Ecto neural progenitor cell (in vitro differentiated cells): ENCODE measurements around the gene FANCC.
A peak's percentile ranks its signal among the peaks of the same experiment; 100 is the strongest.
"Not testable (repeated sequence)": the region's sequence is repeated elsewhere in the genome, so short reads cannot be mapped to it uniquely, and the experiment has no call there.

Experiments
- DNase-seq: peaks from one replicate; pipeline ENCODE4 v3.0.0-alpha.2; 2018; ENCODE audit warnings: low spot score

Gene FANCC

DNA sequence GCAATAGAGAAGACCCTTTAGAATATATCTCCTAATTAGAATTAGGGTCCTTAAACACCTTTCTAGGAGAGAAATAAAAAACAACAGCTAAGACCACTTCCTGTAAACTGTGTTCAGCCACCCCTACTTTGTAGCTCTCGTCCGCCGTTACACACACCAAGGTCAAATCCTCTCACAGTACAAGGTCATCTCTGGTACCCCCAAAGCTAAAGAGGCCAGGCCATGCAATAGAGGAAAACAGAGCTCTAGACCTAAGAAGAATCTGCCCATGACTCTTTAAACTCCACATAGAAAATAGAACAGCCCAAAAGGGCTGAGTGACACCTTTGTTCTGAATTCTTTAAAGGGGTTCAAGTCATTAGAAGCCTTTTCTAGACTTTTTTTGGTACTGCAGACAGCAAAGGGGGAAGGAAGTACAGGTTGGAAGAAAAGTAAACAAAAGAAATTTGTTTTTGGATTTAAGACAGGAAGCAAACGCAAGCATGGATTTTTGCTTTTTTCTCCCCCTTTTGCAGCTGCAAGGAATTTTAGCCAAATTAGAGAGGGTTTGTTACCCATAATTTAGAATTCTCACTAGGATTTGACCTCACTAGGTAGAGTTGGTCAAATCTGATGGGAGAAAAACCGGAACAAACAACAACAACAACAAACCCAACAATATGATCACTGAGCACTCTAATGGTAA lies 13.4 kb upstream of the FANCC start:
- DNase-seq: no peak

DNA sequence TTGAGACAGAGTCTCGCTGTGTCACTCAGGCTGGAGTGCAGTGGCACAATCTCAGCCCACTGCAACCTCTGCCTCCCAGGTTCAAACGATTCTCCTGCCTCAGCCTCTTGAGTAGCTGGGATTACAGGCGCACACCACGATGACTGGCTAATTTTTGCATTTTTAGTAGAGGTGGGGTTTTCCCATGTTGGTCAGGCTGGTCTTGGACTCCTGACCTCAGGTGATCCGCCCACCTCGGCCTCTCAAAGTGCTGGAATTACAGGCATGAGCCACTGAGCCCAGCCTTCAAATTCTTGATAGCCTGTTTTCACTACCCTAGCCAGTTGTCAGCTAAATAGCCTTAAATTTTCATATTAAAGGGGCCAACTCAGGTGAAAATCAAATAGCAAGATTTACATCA lies 11.6 kb upstream of the FANCC start:
- DNase-seq: not testable (repeated sequence)

DNA sequence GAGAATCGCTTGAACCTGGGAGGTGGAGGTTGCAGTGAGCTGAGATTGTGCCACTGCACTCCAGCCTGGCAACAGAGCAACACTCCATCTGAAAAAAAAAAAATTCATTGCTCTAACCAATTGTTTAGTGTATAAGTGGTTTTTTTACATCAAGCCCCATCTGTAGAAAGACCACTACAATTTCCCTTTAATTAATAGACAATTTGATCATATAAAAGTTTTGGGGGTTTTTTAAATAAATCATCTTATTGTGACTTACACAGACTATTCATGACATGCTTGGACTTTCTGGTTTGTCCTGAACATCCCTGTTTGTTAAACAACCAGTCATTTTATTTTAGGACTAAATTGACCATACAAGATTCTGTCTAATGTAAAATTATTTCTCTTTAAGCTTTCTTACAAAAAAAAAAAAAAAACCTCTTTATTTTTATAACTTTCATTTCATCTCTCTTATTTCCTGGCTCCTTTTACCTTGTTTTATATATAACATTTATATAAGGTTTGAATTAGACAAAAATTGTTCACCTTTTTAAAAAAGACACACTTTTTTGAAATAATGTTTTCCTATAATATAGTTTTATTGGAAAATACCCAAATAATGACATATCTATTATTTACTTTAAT lies 9.8 kb upstream of the FANCC start:
- DNase-seq: no peak

DNA sequence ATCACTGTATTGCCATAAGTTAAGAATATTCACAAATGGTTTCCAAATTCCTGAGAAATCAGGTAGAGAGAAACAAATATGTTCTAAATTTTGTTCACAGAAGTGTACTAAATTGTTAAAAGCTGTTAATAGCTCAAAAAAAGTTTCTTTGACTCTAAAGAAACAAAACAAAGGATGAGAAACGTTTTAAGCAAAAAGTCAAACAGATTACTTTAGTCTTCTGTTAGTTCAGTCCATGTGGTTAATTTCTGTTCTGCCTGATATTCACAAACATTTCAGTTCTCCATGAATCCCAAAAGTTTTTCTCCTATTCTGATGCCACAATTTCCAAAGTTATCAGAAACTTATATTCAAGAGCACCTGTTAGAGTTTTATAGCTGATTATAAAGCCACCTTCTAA lies 7.7 kb upstream of the FANCC start:
- no peak for DNase-seq

DNA sequence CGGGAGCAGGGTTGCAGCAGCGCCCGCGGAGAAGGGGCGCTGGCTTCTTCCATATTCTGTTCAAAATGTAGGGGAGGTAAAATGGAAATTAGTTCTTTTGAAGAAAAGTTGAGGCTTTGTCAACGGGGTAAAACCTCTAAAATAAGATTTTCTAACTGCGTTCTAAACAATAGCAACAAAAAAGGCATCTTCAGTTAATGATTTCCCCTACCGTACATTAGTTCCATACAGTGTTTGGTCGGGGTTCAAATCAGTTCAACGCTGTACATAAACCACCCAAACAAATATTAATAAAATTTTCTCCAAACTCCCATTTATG lies 343 bp upstream of the FANCC start:
- no peak for DNase-seq

DNA sequence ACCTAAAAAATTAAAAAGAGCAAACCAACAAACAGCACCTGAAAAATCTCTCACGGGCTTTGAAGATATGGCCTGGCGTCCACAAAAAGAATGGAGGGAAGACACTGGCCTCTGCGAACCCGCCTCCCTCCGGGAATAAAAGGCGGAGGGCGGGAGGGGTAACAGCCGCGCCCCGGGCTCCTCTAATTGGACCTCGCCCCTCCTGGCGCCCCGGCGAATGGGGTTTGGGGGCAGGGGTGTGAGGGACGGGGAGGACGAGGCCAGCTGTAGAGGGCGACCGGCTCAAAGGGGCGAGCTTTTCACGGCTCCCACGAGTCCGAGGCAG lies 753 bp downstream of the FANCC start:
- peak; percentile 92 for DNase-seq

DNA sequence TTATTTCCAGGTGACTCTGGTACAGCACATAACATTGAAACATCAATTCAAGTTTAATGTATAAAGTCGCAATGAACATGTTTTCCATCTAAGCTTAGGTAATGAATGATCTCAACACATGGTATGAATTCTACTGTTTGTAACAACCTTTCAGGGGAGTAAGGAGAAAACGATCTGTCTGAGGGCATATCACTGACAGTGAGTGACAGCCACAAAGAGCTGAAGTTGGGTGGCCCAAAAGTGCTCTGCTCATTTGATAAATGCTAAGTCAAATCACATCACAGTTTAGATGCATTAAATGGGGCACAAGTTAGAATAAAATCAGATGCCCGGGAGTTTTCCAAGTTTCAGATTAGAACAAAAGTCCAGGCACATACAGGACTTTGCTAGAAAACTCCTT lies 1.2 kb downstream of the FANCC start:
- DNase-seq: no peak

DNA sequence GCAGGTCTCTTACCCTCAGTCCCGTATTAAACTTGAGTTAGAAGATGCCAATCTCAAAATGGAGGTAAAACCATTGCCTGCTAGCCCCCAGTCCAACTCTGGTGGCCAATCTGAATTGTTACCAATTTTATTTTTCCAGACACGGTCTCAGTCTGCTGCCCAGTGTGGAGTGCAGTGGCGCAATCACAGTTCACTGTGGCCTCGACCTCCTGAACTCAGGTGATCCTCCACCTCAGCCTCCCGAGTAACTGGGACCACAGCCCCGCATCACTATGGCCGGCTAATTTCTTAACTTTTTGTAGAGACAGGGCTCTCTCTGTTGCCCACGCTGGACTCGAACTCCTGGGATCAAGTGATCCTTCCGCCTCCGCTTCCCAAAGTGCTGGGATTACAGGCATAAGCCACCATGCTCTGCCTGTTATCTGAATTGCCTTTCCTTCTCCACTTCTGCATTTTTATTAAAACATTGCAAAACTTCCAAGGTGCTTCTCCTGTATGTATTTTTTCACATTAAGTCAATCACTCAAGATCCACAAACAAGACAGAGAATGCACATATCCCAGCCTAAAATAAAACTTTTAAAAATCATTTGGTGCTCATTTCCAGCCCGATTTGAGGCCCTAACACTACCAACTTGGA lies 2.3 kb downstream of the FANCC start:
- DNase-seq: no peak

DNA sequence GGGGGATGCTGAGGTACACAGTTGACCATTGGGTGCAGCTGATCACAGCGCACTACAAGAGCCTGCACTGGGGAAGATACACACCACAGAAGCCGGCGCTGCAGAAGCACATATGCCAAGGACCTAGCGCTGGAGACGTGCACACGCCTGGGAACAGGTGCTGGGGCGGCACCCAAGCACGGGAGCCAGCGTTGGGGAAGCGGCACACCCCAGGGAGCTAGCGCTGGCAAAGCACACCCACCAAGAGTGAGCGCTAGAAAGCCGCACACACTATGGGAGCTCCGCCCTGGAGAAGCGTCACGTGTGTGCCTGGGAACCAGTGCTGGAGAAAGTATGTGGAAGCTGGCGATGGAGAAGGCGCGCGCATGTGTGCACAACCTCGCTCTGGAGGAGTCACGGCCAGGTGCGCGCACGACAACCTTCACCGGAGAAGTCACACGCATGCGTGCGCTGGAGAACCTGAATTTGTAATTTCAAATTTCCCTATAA lies 4.5 kb downstream of the FANCC start:
- peak; percentile 71 for DNase-seq

DNA sequence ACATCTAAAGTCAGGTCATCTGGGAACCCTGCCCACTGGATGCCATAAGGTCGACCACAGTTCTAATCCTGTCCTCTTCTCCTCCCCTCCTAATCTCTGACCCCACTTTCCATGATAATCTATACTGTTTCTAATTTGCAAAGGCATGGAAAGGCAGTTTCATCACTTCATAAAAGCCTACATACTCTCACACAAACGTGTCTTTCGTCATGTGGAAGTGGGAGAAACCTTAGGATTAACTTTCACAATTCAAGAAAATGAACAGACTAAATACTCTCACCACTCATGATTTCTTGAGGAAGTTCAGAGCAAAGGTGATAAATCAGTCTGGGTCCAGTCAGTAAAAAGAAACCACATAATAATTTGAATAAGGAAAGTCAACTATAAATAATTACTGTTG lies 5.5 kb downstream of the FANCC start:
- no peak for DNase-seq

DNA sequence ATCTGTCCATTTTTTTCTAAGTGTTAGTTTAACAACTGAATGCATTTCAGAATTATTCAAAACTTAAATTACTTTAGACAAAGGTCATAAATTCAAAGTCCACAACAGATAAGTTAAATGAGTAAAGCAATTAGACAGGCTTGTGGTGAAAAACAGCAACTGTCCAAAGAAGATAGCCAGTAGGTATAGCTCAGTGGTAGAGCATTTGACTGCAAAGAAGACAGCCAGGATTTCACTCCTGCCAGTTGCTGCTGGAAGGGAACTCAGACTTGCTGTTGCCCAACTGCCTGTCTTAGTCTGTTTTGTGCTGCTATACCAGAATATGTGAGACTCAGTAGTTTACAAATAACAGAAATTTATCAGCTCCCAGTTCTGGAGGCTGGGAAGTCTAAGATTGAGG lies 10.0 kb downstream of the FANCC start:
- no peak for DNase-seq

DNA sequence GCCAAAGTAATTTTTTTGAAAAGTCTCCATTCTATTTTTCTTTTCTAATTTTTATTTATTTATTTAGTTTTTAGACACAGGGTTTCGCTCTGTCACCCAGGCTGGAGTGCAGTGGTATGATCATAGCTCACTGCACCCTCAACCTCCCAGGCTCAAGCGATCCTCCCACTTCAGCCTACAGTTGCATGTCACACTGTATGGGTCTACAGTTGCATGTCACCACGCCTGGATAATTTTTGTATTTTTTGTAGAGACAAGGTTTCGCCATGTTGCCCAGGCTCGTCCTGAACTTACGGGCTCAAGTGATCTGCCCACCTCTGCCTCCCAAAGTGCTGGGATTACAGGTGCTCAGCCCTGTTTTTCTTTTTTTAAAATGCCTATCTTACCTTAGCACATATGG lies 10.7 kb downstream of the FANCC start:
- no peak for DNase-seq

DNA sequence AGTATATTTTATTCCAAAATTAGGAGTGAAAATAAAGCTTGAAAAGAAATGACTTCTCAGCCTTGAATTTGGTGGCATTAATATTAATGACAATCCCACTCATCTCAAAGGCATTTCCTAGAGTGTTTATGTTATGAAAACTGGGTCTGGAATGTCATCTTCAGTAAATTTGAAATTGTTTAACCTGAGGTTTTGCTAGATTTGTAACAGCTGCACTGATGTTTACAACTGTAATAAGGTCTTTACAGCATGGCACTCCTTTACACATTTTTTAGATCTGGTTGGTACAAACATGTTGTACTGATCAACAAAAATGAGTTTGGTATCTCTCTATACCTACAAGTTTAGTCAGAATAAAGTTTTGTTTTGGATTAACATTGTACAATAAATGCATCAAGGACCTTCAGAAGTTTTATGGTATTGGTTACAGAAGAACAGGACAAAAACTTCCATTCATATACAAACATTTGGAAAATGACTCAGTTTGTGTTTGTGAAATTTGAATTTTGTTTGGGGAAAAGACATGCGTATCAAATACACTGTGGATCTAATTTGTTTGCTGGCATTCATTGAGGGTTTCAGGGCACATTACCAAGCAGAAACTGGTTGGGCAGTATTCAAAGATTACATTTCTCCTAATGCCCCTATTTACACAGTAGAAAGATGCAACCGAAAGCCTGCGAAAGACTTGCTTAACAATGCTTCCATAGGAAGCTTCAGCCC lies 11.6 kb downstream of the FANCC start:
- DNase-seq: no peak

DNA sequence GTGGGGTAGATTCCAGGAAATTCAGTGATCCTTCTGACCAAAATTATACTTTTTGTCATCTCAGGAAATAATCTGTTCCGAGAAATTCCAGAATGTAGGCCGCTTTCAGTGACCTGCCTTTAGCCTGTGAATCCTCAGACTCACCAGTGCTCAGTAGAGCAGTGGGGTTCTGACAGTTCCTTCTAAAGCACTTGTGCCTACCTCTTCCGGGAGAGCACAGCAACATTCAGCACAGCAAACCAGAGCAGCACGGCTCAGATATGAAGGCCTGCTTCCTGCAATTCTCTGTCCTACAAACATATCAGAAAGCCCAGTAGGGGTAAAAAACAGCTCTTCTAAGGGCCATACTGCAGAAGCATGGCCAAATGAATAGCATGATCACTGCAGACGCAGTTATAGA lies 15.0 kb downstream of the FANCC start:
- DNase-seq: no peak

DNA sequence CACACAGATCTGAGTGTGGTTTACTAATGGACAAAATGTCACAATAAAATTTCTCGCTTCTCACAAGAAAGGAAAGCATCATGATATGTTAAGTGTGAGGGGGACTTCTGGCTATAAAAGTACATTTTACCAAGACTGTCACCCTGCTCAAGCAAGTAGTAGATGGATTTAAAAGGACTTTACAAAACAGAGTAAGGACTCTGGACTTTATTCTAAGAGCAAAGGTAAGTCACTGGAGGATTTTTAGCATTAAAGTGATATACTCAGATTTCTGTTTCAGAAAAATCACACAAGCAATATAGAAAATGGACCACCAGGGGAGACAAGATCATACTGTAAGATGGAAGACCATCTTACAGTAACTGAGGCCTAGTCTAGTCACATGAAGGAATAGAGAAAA lies 19.7 kb downstream of the FANCC start:
- no peak for DNase-seq

DNA sequence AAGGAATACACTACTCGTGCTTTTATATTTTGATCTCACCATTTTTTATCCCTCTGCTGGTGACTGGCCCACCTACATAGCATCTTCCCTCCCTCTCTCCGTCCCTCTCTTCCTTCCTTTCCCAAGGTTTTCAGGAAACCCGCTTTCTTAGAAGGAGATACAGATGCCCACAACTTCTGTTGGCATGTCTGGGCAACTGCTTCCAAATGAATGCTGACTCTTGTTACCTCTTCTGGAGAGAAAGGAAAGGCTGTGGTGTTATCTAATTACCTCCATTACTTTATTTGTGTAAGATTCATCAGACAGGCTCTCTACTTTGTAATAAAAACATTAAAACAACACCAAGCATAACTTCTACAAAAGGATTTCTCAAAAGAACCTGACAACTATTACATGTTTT lies 20.2 kb downstream of the FANCC start:
- no peak for DNase-seq

DNA sequence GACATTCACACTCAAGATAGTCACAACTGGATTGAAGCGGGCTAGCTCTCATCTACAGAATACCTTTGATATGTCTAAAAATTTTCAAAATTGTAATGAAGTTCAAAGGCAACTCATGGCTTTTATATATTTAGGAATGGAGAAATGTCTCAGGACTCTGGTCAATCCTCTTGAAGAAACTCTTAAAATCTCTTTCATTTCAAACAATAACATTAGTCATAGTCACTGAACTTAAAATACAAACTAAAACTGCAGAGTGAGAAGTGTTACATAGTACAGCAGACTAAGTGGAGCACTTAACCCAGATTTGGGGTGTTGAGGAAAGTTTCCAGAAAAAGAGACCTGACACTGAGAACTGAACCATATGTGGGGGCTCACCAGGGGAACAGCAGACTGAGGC lies 20.7 kb downstream of the FANCC start:
- no peak for DNase-seq

DNA sequence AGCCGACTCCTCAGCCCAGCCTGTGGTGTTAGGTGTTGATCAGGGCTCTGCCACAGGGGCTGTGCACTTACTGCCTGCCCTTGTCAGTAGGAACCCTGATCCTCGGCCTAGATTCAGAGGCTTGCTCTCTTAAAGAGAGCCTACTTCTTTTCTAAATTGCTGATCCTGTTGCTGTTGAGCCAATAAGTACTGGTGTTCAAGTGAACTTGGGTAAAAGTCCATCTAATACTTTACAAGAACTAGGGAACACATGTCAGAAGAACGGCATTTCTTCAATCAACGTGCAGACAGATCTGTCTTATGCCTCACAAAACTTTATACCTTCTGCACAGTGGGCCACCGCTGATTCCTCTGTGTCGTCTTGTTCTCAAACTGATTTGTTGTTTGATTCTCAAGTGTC lies 24.2 kb downstream of the FANCC start:
- not testable (repeated sequence) for DNase-seq

DNA sequence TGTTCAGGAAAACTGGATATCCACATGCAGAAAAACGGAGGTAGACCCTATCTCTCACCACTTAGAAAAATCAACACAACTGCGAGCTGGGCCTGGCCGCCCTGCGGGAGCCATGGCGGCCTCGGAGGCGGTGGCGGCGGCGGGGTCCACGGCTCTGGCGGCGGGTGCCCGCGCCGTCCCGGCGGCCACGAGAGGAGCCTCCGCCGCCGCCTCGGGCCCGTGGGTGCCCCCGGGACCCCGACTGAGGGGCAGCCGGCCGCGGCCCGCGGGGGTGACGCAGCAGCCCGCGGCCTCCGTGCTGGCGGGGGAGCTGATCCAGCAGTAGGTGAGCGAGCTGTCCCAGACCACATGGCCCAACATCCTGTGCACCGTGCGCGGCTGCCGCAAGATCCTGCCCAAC lies 25.3 kb downstream of the FANCC start:
- DNase-seq: no peak

DNA sequence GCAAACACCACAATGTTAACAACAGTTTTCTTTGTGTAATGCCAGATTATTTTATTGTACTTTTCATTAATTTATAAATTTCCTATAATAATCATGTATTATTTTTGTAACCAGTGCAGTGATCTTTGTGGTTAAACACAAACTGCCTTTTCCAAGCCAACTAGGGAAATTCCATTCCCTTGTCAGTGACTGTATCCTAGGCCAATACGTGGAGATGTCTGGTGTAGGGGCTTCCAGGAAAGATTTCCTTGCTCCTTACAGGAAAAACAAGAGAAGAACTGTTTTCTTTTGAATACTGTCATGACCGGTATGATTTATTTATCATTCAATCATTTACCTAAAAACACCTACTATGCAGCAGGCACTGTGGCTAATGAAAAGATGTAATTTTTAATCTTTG lies 31.4 kb downstream of the FANCC start:
- DNase-seq: no peak

DNA sequence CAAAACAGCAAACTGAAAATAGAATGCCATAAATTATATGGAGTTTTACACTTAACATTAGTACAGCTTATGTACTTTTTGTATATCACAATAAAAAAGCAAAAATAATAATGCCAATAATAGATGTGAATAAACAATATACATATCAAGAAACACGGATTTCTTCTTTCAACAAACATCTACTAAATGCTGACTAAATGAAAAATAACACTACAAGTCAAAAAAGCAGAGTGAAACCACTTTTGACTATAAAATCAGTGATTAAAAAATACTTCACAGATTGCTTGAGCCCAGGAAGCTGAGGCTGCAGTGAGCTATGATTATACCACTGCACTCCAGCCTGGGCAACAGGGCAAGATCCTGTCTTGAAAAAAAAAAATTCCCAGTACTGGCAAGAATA lies 32.2 kb downstream of the FANCC start:
- DNase-seq: no peak

DNA sequence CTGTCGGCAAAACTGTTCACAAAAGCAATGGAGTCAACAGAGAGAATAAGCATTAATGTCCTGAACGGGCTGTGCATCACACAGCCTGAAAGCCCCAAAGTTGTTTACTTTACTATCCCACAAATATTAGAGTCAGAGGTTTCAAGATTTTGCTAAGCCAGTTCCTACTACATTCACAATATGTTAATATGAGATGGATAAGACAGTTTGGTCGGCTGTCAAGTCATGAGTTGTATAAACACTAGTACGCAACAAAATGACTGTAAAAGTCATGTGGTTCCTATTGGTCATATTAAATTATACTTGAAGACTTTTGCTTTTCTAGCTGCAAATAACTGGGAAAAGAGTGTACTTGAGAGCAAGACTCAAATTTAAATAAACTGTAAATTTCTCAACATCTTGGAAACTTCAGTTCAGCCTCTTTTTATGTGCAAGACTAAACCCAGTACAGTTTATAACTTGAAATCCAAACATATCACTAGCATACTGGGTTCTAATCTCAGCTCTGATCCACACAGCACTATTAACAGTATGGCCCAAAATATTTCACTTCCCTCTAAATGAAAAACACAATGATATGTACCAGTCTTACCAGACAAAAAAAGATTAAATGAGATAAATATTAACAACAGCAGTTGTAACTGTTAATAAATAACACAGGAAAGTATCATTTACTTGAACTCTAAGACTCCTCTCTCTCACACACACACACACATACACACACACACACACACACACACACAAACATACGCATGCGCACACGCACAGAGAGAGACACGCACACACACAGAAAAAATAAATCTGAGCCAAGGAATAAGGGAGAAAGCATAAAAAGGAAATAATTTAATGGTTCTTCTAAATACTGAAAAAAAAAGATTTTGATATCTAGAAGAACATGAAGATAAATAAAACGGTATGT lies 33.1 kb downstream of the FANCC start:
- no peak for DNase-seq
